Stimulated activated CD8-positive, alpha-beta memory T cell treated with anti-CD3 and anti-CD28 coated beads, Interleukin-12 subunit alpha, Interleukin-12 subunit beta, amount 100 ng/mL, for 24 hours (primary cell): ENCODE data around the gene CD34.
"Not testable (repeated sequence)": the region's sequence is repeated elsewhere in the genome, so short reads cannot be mapped to it uniquely, and the experiment has no call there.

Source experiments
- DNase-seq: peaks from one replicate; pipeline ENCODE4 v3.0.0-alpha.2; 2020; ENCODE audit errors: extremely low read depth

CD34 gene, protein sequence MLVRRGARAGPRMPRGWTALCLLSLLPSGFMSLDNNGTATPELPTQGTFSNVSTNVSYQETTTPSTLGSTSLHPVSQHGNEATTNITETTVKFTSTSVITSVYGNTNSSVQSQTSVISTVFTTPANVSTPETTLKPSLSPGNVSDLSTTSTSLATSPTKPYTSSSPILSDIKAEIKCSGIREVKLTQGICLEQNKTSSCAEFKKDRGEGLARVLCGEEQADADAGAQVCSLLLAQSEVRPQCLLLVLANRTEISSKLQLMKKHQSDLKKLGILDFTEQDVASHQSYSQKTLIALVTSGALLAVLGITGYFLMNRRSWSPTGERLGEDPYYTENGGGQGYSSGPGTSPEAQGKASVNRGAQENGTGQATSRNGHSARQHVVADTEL

DNA sequence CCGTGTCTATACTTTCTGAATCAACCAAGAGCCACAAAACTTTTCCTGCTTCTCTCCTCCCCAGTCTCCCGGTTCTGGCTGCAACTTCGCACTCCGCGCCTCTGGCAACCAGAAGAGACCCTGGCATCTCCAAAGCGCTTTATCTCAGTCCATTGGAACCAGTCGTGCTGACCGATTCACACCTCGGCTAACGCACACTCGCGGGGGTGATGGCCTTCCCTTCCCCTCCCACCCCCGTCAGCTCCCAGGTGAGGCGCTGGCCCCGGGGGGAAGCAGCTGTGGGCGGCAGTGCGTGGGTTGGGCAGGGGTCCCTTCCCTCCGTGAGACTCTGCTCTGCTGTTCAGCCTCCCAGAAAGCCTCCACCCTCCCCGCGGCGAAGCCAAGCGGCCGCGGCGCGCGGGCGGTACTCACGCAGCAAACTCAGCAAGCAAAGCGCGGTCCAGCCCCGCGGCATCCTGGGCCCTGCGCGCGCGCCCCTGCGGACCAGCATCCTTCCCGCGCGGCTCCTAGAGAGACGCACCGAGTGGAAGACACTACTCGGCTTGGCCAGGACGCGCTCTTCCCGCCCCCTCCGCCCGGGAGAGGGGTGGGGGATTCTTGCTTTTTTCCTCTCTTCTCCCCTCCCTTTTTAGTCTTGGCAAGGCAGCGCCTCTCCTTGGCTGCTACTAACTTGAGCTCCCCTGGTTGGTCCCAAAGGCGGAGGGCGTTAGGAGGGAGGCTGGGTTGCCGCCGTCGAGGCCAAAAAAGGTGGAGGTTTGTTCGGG, at the start of gene CD34:
TSS of gene CD34 (minus strand) at position 535 of the 764 bp plus-strand sequence. CDS start at position 490, 45 bp downstream.
- no peak for DNase-seq

DNA sequence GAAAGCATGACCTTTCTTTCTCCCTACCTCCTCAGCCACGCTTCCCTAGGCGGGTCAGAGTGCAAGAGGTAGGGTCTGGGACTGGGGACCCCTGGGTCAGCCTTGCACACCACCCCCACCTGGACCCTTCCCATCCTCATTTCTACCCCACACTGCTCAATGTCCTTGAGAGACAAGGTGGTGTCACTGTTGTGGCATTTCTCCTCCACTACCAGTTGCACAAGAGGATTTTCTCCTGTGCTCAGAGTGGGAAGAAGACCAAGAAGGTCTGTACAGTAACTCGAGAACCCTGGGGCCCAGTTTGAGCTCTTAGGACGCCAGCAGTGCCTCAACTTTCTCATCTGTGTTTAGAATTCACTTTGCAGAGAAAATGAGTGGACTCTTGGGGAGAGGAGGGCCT, 49.4 kb upstream of the CD34 start:
- no peak for DNase-seq

- DNase-seq = no peak
Observed at GRCh38 chr1:207959910-207960309, 49.0 kb upstream of the CD34 start.

DNA sequence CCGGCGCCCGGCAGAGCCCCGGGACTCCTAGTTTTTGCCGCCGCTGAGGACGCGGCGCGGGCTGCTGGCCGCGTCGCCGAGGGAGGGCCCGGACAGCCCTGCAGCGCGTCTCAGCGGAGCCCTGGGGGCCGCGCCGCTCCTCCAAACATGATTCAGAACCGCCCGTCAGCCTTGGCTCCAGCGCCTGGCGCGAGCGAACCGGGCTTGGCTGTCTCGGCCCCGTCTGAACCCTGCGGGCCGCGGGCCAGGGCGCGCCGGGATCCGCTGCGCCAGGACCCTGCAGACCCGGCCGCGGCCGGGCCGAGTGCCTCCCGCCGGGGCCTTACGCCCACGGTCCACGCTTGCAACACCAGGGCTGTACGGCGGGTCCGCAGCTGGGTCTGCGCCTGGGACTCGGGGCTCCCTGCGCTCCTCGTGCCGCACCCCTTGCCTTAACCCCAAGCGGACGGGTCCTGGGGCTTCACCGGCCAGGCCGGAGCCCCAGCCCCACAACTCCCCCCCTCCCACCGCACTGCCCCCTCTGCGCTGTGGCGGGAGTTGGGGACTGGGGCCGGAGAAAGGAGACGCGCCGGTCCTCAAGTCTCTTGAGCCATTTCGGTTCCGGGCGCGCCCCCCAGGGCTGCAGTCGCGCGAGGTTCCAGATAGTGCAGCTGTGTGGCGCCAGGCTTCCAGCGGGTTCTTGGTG, 48.4 kb upstream of the CD34 start:
- DNase-seq = no peak

DNA sequence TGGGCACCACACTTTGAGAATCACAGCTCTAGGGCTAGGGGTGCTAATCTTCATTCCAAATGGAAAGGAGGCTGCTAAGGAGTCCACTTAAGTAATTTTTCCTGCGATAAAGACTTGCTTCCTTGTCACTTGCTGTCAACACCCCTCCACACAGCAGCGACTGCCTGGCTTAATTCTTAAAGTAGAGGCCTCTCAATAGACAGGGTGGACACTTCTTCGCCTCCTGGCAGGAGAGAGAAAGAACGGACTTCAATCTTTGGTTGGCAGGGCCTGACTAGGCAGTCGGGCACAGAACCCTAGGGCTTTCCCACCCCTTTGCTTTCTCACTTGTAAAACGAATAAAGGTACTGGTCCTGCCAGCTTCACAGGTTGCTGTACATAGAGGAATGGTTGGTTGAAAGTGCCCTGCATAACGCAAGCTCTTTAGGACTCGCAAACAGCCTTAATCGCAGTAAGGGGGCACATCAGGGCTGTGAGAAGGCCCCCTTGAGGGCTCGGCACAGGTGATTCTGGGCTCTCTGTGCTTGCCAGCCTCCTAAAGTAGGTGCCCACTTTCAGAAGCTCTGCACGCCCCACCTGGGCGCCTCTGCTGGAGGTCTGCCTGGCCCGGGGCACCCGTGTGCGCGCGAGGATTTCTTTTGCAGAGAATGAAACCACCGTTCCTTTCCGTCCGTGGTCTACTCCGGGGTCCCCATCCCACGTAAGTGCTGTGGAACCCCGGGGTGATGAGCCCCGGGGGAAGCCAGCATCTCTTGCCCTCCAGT, 47.6 kb upstream of the CD34 start:
- no peak for DNase-seq

DNA sequence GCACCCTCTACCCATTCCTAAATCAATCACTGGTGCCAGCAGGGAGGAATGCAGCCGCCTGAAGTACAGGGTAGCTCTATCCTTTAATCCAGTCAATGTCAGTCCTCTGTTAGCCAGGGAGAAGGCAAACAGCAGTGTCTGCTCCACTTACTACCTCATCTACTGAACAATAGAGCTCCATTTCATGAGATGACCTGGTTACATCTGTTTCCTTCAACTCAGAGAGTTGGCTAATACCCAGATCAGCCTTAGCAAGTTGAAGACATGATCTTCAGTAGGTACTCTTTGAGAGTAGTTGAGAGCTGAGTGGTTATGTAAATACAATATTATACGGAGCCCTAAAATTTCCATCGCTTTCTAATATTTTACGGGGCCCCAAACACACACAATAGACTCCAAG, 46.1 kb upstream of the CD34 start:
- DNase-seq = no peak

- no peak for DNase-seq
Observed at GRCh38 chr1:207954104-207954503, 43.2 kb upstream of the CD34 start.

GRCh38 chr1:207952617-207953542, 42.0 kb upstream of the CD34 start:
- no peak for DNase-seq

DNA sequence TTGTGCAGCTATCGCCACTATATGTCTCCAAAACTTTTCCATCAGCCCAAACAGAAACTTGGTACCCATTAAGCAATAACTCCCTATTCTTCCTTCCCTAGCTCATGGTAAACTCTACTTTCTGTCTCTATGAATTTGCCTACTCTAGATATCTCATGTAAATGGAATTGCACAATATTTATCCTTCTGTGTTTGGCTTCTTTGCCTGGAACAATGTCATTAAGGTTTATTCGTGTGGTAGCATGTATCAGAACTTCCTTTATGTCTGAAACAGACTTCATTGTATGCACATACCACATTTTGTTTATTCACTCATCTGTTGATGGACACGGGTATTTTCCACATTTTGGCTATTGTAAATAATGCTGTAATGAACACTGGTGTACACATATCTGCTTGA, 40.7 kb upstream of the CD34 start:
- no peak for DNase-seq

GRCh38 chr1:207950750-207951149, 39.8 kb upstream of the CD34 start:
- DNase-seq = no peak

DNA sequence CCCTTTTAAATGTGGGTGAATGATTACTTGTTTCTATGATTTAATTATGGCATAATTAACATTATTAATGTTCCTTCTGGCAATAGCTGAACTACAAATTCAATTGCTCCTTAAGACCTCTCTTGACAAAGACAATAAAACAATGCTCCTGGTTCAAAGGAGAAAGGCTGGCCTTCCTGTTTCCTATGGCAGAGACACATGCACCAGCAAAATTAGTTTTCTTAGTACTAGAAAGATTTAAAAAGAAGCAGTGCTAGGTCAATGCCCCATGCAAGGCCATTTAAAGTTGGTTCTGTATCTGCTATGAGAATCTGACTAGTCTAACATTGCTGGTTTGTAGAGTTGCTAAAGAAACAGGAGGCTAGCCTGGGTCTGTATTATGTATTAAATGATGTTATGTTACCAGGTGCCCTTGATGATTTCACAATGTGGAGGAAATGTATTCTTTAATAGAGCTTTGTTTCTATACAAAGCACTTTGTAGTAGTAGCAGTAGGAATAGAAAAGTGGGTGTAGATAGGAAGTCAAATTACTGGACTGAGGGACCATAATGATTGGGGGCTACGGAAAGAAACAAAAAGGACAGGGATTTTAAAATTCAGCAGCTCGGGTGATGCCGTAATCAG, 38.8 kb upstream of the CD34 start:
- no peak for DNase-seq

- DNase-seq = no peak
Observed at GRCh38 chr1:207948536-207949250, 37.8 kb upstream of the CD34 start.

DNA sequence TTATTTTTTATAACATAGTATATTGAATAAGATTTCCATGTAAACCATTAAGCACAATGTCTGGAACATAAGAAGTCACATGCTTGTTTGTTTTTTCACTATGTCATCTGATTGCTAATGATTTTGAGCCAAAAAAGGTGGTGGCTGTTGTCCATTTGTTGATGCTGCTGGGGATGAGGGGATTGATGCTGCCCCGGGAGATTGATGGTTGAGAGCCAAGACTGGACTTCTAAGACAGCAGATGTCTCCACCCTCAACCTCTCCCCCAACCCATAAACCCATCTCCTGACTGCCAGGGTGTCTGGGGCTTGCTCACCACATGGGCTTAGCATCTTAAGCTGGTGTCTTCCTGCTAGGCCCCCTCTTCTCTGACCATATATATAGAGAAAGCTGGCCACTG, 35.8 kb upstream of the CD34 start:
- no peak for DNase-seq

- no peak for DNase-seq
Observed at GRCh38 chr1:207944571-207944970, 33.6 kb upstream of the CD34 start.

GRCh38 chr1:207942337-207942741, 31.4 kb upstream of the CD34 start:
- not testable (repeated sequence) for DNase-seq

- no peak for DNase-seq
Observed at GRCh38 chr1:207941665-207942064, 30.7 kb upstream of the CD34 start.

DNA sequence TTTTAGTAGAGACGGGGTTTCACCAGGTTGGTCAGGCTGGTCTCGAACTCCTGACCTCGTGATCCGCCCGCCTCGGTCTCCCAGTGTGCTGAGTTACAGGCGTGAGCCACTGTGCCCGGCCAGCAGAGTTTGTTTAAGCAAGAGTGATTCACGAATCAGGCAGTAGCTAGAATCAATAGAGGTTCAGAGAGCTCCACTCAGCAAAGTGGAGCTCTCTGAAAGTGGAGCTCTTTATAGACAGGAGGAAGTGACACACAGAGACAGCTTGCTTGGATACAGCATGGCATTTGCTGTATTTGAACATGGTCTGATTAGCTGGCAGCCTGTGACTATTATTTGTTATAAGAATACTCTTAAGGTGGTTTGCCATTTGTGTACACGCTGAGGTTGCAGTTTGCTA, 27.1 kb upstream of the CD34 start:
- no peak for DNase-seq

- DNase-seq = no peak
Observed at GRCh38 chr1:207937204-207937603, 26.3 kb upstream of the CD34 start.

GRCh38 chr1:207935166-207935583, 24.2 kb upstream of the CD34 start:
- no peak for DNase-seq
